A549 (cell line): ENCODE data around the gene CCDC102B. TPM values are rescaled to one million over a fixed set of nuclear protein-coding genes. Genes with fewer than 3 reads are reported as not detected.
"Not testable (repeated sequence)": the region's sequence is repeated elsewhere in the genome, so short reads cannot be mapped to it uniquely, and the experiment has no call there.

Experiments
- ATAC-seq, 2 experiments: fragments of 200-7000 bp in 1 of 2; fragments of >200 bp in 1 of 2; cut with Nextera tagmentation in 1 of 2; cut with Tn5 transposase in 1 of 2; 3 replicates each; pipeline versions ENCODE4 v1.8.0 to v1.9.1; 2018 to 2020; ENCODE audit warnings: mild to moderate bottlenecking in 1 of 2, moderate library complexity in 1 of 2
- CTCF ChIA-PET: fragments of 300-600 bp; sonication (Branson Sonifier 250); formaldehyde crosslinking; extraction: SDS; loops from one replicate; lab custom pipeline; 2021; ENCODE audit warnings: antibody characterized with exemption, inconsistent platforms; lab: Yijun Ruan, JAX
- POLR2A ChIA-PET: fragments of 350-600 bp; formaldehyde crosslinking; extraction: SDS; loops from one replicate; lab custom pipeline; 2021; ENCODE audit warnings: antibody characterized with exemption, inconsistent platforms; lab: Yijun Ruan, JAX
- DNase-seq, 2 experiments: peaks; one replicate each; pipeline versions ENCODE4 v3.0.0 to v3.0.0-alpha.2; 2011 to 2016; ENCODE audit warnings: low read depth in 1 of 2, low spot score in 1 of 2
- FAIRE-seq: peaks from 2 replicates; lab custom pipeline; 2011; peaks lifted over from hg19 to GRCh38; lab: Jason Lieb, UNC
- H3K27ac ChIP-seq, 2 experiments: fragments of >200 bp; sonication (Bioruptor Twin); formaldehyde crosslinking; 3 replicates each; pipeline ENCODE4 v1.5.1; 2016 to 2017
- H3K4me1 ChIP-seq: fragments of >200 bp; sonication (Bioruptor Twin); formaldehyde crosslinking; 3 replicates; pipeline ENCODE4 v1.6.1; 2016
- H3K4me2 ChIP-seq: fragments of >200 bp; sonication (Bioruptor Twin); formaldehyde crosslinking; 3 replicates; pipeline ENCODE4 v1.6.1; 2016
- H3K4me3 ChIP-seq: fragments of >200 bp; sonication (Bioruptor Twin); formaldehyde crosslinking; 3 replicates; pipeline ENCODE4 v1.5.1; 2016
- H3K9me3 ChIP-seq: fragments of >200 bp; sonication (Bioruptor Twin); formaldehyde crosslinking; 3 replicates; pipeline ENCODE4 v1.6.1; 2016
- ATOH8 ChIP-seq: fragments of 250-450 bp; sonication (Bioruptor Pico); IDR thresholded peaks from 2 replicates; pipeline ENCODE4 v1.5.0; 2020; ENCODE audit warnings: low read depth, mild to moderate bottlenecking, moderate library complexity
- BHLHE40 ChIP-seq: IDR thresholded peaks from 2 replicates; pipeline ENCODE4 v1.6.1; 2012; ENCODE audit warnings: low read depth, low read length, inconsistent platforms
- CBX2 ChIP-seq: fragments of 200-600 bp; sonication (generic); IDR thresholded peaks from 2 replicates; pipeline ENCODE4 v1.6.1; 2016; ENCODE audit warnings: low read depth, mild to moderate bottlenecking, borderline replicate concordance
- EHMT2 ChIP-seq: fragments of 200-600 bp; sonication (generic); IDR thresholded peaks from 2 replicates; pipeline ENCODE4 v1.6.1; 2016; ENCODE audit warnings: antibody characterized with exemption, low read depth, mild to moderate bottlenecking, moderate library complexity
- ELK1 ChIP-seq: fragments of 150-350 bp; IDR thresholded peaks from 2 replicates; pipeline ENCODE4 v1.6.1; 2014; ENCODE audit warnings: low read depth, mild to moderate bottlenecking, low read length
- EP300 ChIP-seq, 2 experiments: fragments of >200 bp; sonication (Bioruptor Twin); formaldehyde crosslinking; IDR thresholded peaks; 2 replicates in 1 of 2; 3 replicates in 1 of 2; pipeline ENCODE4 v1.6.1; 2016 to 2017
- ESRRA ChIP-seq: fragments of 150-350 bp; IDR thresholded peaks from 2 replicates; pipeline ENCODE4 v1.6.1; 2014; ENCODE audit warnings: mild to moderate bottlenecking, low read length, borderline replicate concordance
- GATA3 ChIP-seq: IDR thresholded peaks from 2 replicates; pipeline ENCODE4 v1.6.1; 2012; ENCODE audit warnings: borderline replicate concordance
- HDAC2 ChIP-seq: fragments of 200-600 bp; sonication (generic); IDR thresholded peaks from 2 replicates; pipeline ENCODE4 v1.6.1; 2016
- HOXB13 ChIP-seq: fragments of 250-450 bp; sonication (Bioruptor Pico); IDR thresholded peaks from 2 replicates; pipeline ENCODE4 v1.5.0; 2020; ENCODE audit warnings: low read depth, mild to moderate bottlenecking, moderate library complexity
- JUN ChIP-seq, 2 experiments: fragments of >200 bp; sonication (Bioruptor Twin); formaldehyde crosslinking; IDR thresholded peaks; 2 replicates in 1 of 2; 3 replicates in 1 of 2; pipeline ENCODE4 v1.6.1; 2016 to 2017
- JUNB ChIP-seq: fragments of >200 bp; sonication (Bioruptor Twin); formaldehyde crosslinking; IDR thresholded peaks from 2 replicates; pipeline ENCODE4 v1.6.1; 2016
- MYC ChIP-seq: IDR thresholded peaks from 2 replicates; pipeline ENCODE4 v1.6.1; 2012; ENCODE audit warnings: mild to moderate bottlenecking, inconsistent platforms, low read length, improper control_type of control experiment, borderline replicate concordance
- NFE2L2 ChIP-seq: fragments of 150-350 bp; conservative IDR thresholded peaks from 2 replicates; pipeline ENCODE4 v1.6.1; 2014; ENCODE audit warnings: low read length
- RCOR1 ChIP-seq: fragments of 150-350 bp; IDR thresholded peaks from 2 replicates; pipeline ENCODE4 v1.6.1; 2014; ENCODE audit warnings: antibody characterized with exemption, low read length, low read depth
- RFX5 ChIP-seq: fragments of 450-650 bp; IDR thresholded peaks from 2 replicates; pipeline ENCODE4 v1.7.1; 2014; ENCODE audit warnings: antibody characterized with exemption, mild to moderate bottlenecking, moderate library complexity
- RNF2 ChIP-seq: fragments of 200-600 bp; sonication (generic); IDR thresholded peaks from 2 replicates; pipeline ENCODE4 v1.6.1; 2016; ENCODE audit warnings: low read depth, mild to moderate bottlenecking, antibody characterized with exemption, moderate library complexity, borderline replicate concordance
- SMC3 ChIP-seq: fragments of >200 bp; sonication (Bioruptor Twin); formaldehyde crosslinking; IDR thresholded peaks from 3 replicates; pipeline ENCODE4 v1.6.1; 2018; ENCODE audit warnings: inconsistent platforms
- SREBF2 ChIP-seq: fragments of 450-650 bp; IDR thresholded peaks from 2 replicates; pipeline ENCODE4 v1.6.1; 2014; ENCODE audit warnings: mild to moderate bottlenecking, moderate library complexity
- USF2 ChIP-seq: fragments of 450-650 bp; IDR thresholded peaks from 2 replicates; pipeline ENCODE4 v1.6.1; 2014; ENCODE audit warnings: antibody characterized with exemption
- ZFP36 ChIP-seq: fragments of 450-650 bp; IDR thresholded peaks from 2 replicates; pipeline ENCODE4 v1.6.1; 2014; ENCODE audit warnings: borderline replicate concordance; ENCODE audit not compliant: partially characterized antibody
- ZNF302 ChIP-seq: fragments of 250-450 bp; sonication (Bioruptor Pico); IDR thresholded peaks from 2 replicates; pipeline ENCODE4 v1.9.0; 2021; ENCODE audit warnings: inconsistent platforms, mild to moderate bottlenecking, moderate library complexity
- ZSCAN20 ChIP-seq: fragments of 250-450 bp; sonication (Bioruptor Pico); IDR thresholded peaks from 2 replicates; pipeline ENCODE4 v1.8.0; 2022; ENCODE audit warnings: mild to moderate bottlenecking, moderate library complexity
- WGBS: methylation state at CpG from one replicate; pipeline ENCODE4 v1.1.6; 2017; ENCODE audit errors: missing lambda C conversion rate; 5-methylcytosine and 5-hydroxymethylcytosine counted together
- polyA plus RNA-seq, 4 experiments: library from polyadenylated mRNA; depleted of rRNA in 3 of 4; stranded (reverse); fragments of >200 nt; fragmentation: RNase III in 1 of 4; extraction: RNeasy Plus Mini Kit Qiagen cat#74134 plus additional on column Dnase treatment in 1 of 4; gene quantifications; 2 replicates in 3 of 4; 3 replicates in 1 of 4; pipeline ENCODE4 v1.2.3, GENCODE V29; 2011 to 2017
- TF ChIP-seq, protein P1 (sequence below): IDR thresholded peaks from 2 replicates; pipeline ENCODE4 v1.6.1; 2012
- TF ChIP-seq, protein P2 (sequence below): fragments of >200 bp; sonication (Bioruptor Twin); formaldehyde crosslinking; IDR thresholded peaks from 3 replicates; pipeline ENCODE4 v1.5.1; 2016
- TF ChIP-seq, protein P3 (sequence below): fragments of >200 bp; sonication (Bioruptor Twin); formaldehyde crosslinking; IDR thresholded peaks from 2 replicates; pipeline ENCODE4 v1.6.1; 2016
- TF ChIP-seq, protein P4 (sequence below): fragments of 250-450 bp; sonication (Bioruptor Pico); IDR thresholded peaks from 2 replicates; pipeline ENCODE4 v1.5.0; 2021; ENCODE audit warnings: mild to moderate bottlenecking, moderate library complexity, borderline replicate concordance

The CCDC102B gene
- polyA plus RNA-seq, 2 of the 4 experiments (the other 2 are of a cell fraction) = 1.2 to 1.6 TPM

GRCh38 chr18:68874361-68874760 is 76.5 kb downstream of the CCDC102B start (continued):
- TF ChIP-seq RFX5 (no peak), MYC (no peak), EHMT2 (no peak)

- FAIRE-seq, CTCF ChIA-PET: not testable (repeated sequence)
- no CpG with 5 or more reads among the region's 21 CpGs for WGBS
Measured at GRCh38 chr18:68879947-68880346, 82.1 kb downstream of the CCDC102B start.

DNA sequence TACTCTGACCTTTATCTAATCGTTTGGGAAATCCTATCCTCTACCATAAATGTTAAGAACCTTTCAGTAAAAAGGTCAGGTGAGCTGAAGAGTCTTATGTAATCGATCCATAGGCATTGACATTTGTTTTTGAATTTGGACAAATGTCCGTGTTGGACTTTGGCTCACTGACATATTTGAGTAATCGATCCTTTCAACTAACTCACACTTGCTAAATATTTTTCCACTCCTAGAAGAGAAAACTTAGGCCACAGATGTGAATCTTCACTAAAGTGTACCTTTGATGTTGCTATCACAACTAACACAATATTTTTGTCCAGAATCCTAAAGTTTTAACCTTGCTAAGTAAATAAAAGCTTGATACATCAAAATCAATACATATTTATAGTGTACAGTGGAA is 89.5 kb downstream of the CCDC102B start:
- no peak for FAIRE-seq

More at GRCh38 chr18:68879947-68880346, 82.1 kb downstream of the CCDC102B start:
- H3K4me3 ChIP-seq, POLR2A ChIA-PET, ATAC-seq, DNase-seq, H3K27ac ChIP-seq, H3K9me3 ChIP-seq, H3K4me2 ChIP-seq, H3K4me1 ChIP-seq: not testable (repeated sequence)

GRCh38 chr18:68893354-68893753 is 95.5 kb downstream of the CCDC102B start:
- CTCF ChIA-PET = no interaction called here
- Histone ChIP-seq H3K27ac (no peak overlapping the region), H3K4me1 (no peaks in the 10 kb centered on the region), H3K4me2 (no peak overlapping the region), H3K9me3 (no peaks in the 10 kb centered on the region), H3K4me3 (no peak overlapping the region)
- ATAC-seq (no peak), DNase-seq (no peak), FAIRE-seq (no peak)
- WGBS = 86% methylated on average over 1 of the region's 1 CpG
- POLR2A ChIA-PET = no interaction called here
- TF ChIP-seq BHLHE40 = no peak
- TF ChIP-seq, protein P1, sequence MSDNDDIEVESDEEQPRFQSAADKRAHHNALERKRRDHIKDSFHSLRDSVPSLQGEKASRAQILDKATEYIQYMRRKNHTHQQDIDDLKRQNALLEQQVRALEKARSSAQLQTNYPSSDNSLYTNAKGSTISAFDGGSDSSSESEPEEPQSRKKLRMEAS = no peak
- no peak for TF ChIP-seq ZFP36
- TF ChIP-seq ELK1 = no peak
- no peak for TF ChIP-seq NFE2L2
- TF ChIP-seq CBX2 = no peak
- TF ChIP-seq, protein P2, sequence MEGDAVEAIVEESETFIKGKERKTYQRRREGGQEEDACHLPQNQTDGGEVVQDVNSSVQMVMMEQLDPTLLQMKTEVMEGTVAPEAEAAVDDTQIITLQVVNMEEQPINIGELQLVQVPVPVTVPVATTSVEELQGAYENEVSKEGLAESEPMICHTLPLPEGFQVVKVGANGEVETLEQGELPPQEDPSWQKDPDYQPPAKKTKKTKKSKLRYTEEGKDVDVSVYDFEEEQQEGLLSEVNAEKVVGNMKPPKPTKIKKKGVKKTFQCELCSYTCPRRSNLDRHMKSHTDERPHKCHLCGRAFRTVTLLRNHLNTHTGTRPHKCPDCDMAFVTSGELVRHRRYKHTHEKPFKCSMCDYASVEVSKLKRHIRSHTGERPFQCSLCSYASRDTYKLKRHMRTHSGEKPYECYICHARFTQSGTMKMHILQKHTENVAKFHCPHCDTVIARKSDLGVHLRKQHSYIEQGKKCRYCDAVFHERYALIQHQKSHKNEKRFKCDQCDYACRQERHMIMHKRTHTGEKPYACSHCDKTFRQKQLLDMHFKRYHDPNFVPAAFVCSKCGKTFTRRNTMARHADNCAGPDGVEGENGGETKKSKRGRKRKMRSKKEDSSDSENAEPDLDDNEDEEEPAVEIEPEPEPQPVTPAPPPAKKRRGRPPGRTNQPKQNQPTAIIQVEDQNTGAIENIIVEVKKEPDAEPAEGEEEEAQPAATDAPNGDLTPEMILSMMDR = no peak
- TF ChIP-seq GATA3 = no peak
- no peak for TF ChIP-seq ZSCAN20
- TF ChIP-seq, protein P3, sequence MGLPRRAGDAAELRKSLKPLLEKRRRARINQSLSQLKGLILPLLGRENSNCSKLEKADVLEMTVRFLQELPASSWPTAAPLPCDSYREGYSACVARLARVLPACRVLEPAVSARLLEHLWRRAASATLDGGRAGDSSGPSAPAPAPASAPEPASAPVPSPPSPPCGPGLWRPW = no peak
- TF ChIP-seq JUNB = no peak
- TF ChIP-seq, protein P4, sequence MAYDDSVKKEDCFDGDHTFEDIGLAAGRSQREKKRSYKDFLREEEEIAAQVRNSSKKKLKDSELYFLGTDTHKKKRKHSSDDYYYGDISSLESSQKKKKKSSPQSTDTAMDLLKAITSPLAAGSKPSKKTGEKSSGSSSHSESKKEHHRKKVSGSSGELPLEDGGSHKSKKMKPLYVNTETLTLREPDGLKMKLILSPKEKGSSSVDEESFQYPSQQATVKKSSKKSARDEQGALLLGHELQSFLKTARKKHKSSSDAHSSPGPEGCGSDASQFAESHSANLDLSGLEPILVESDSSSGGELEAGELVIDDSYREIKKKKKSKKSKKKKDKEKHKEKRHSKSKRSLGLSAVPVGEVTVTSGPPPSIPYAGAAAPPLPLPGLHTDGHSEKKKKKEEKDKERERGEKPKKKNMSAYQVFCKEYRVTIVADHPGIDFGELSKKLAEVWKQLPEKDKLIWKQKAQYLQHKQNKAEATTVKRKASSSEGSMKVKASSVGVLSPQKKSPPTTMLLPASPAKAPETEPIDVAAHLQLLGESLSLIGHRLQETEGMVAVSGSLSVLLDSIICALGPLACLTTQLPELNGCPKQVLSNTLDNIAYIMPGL (CRISPR knock-in tag) = no peak
- no peak for TF ChIP-seq SMC3
- TF ChIP-seq HDAC2 = no peak
- TF ChIP-seq ZNF302 (CRISPR knock-in tag) = no peak
- no peak for TF ChIP-seq SREBF2
- TF ChIP-seq RCOR1 = no peak
- TF ChIP-seq JUN (IDR thresholded peaks at IDR 0.05) = no peak
- no peak for TF ChIP-seq EP300 (IDR thresholded peaks at IDR 0.05)

More for the DNA sequence above, 89.5 kb downstream of the CCDC102B start:
- DNase-seq = no peak
- TF ChIP-seq ESRRA = no peak
- no peak for TF ChIP-seq HOXB13 (CRISPR knock-in tag)
- TF ChIP-seq CBX2 = no peak
- no peak for TF ChIP-seq ATOH8 (CRISPR knock-in tag)
- no peak for TF ChIP-seq RNF2
- TF ChIP-seq USF2 = no peak
- Histone ChIP-seq H3K4me2 (no peak overlapping the region), H3K9me3 (no peaks in the 10 kb centered on the region), H3K27ac (no peak overlapping the region), H3K4me1 (no peaks in the 10 kb centered on the region), H3K4me3 (no peak overlapping the region)
- ATAC-seq = no peak
- POLR2A ChIA-PET = no interaction called here
- CTCF ChIA-PET = no interaction called here
- 7% methylated on average over 4 of the region's 4 CpGs for WGBS
